ENCODE measurements around the gene XRCC4. TPM values are rescaled to one million over a fixed set of nuclear protein-coding genes. Genes with fewer than 3 reads are reported as not detected.
"Not testable (repeated sequence)": the region's sequence is repeated elsewhere in the genome, so short reads cannot be mapped to it uniquely, and the experiment has no call there.

The XRCC4 gene
- total RNA-seq, 1 experiment from 2014 or later, result 13.8 TPM

- Histone ChIP-seq H3K36me3 (ENCODE audit: low read depth, low read length) (peaks cover 22% of the 10 kb centered on the region), H3K4me3 (ENCODE audit: low read length) (no peak overlapping the region), H2AFZ (ENCODE audit: low read length) (no peak overlapping the region), H3K9ac (ENCODE audit: low read length) (no peak overlapping the region), H3K9me3 (ENCODE audit: low read length) (no peaks in the 10 kb centered on the region), H3K4me2 (ENCODE audit: low read length) (no peak overlapping the region), H3K9me2 (replicated peaks; ENCODE audit: low read length) (no peaks in the 10 kb centered on the region), H3K27ac (ENCODE audit: low read length) (no peak overlapping the region), H4K20me1 (ENCODE audit: low read length) (peaks cover 29% of the 10 kb centered on the region), H3K4me1 (ENCODE audit: insufficient read depth, low read length) (no peaks in the 10 kb centered on the region), H3F3A (ENCODE audit: low read length, unreplicated experiment) (no peaks in the 10 kb centered on the region), H3K79me2 (ENCODE audit: low read length) (peaks cover 98% of the 10 kb centered on the region), H3K27me3 (ENCODE audit: low read length) (no peaks in the 10 kb centered on the region)
- BruUV-seq (replicated peaks), result no TSS peak
- intact Hi-C loops (cut with micrococcal nuclease), result no loop called here
- TF ChIP-seq CTCF (conservative IDR thresholded peaks at IDR 0.05; ENCODE audit: low read depth, low read length) (no peak), EZH2 (IDR thresholded peaks at IDR 0.05; ENCODE audit: low read length, unreplicated experiment) (no peak), EZH2phosphoT487 (IDR thresholded peaks at IDR 0.05; ENCODE audit: borderline replicate concordance, low read length) (no peak)
- ATAC-seq, result no peak
- CTCF ChIA-PET, result interaction anchor here (0.6 kb wide), 1 partner anchor 702 kb away, joined by 4 read pairs; no protein-coding TSS in a partner anchor
- DNase-seq, result no peak
- POLR2A ChIA-PET (ENCODE audit: unreplicated experiment), result no interaction called here
Observed at GRCh38 chr5:83066548-83067110, 10.7 kb upstream of the XRCC4 start.

- POLR2A ChIA-PET (ENCODE audit: unreplicated experiment); H3K9me3 ChIP-seq (ENCODE audit: low read length); H3F3A ChIP-seq (ENCODE audit: low read length, unreplicated experiment); H3K9me2 ChIP-seq (replicated peaks; ENCODE audit: low read length); DNase-seq; H2AFZ ChIP-seq (ENCODE audit: low read length); H3K27ac ChIP-seq (ENCODE audit: low read length); H3K27me3 ChIP-seq (ENCODE audit: low read length); intact Hi-C loops (cut with micrococcal nuclease); H3K4me1 ChIP-seq (ENCODE audit: insufficient read depth, low read length); H3K4me3 ChIP-seq (ENCODE audit: low read length); H3K9ac ChIP-seq (ENCODE audit: low read length); CTCF ChIA-PET; BruUV-seq (replicated peaks); ATAC-seq; H3K4me2 ChIP-seq (ENCODE audit: low read length): not testable (repeated sequence)
- Histone ChIP-seq H3K79me2 (ENCODE audit: low read length) (peaks cover 98% of the 10 kb centered on the region), H3K36me3 (ENCODE audit: low read depth, low read length) (peaks cover 17% of the 10 kb centered on the region), H4K20me1 (ENCODE audit: low read length) (peaks cover 36% of the 10 kb centered on the region)
Observed at GRCh38 chr5:83067377-83067776, 10.0 kb upstream of the XRCC4 start.

- POLR2A ChIA-PET (ENCODE audit: unreplicated experiment), result no interaction called here
- Histone ChIP-seq H3K9ac (ENCODE audit: low read length) (no peak overlapping the region), H2AFZ (ENCODE audit: low read length) (no peak overlapping the region), H3K9me2 (replicated peaks; ENCODE audit: low read length) (no peaks in the 10 kb centered on the region), H3F3A (ENCODE audit: low read length, unreplicated experiment) (no peaks in the 10 kb centered on the region), H3K4me1 (ENCODE audit: insufficient read depth, low read length) (no peaks in the 10 kb centered on the region), H3K27me3 (ENCODE audit: low read length) (no peaks in the 10 kb centered on the region), H3K4me3 (ENCODE audit: low read length) (no peak overlapping the region), H3K27ac (ENCODE audit: low read length) (no peak overlapping the region), H4K20me1 (ENCODE audit: low read length) (peaks cover 48% of the 10 kb centered on the region), H3K79me2 (ENCODE audit: low read length) (peaks cover 100% of the 10 kb centered on the region), H3K9me3 (ENCODE audit: low read length) (no peaks in the 10 kb centered on the region), H3K36me3 (ENCODE audit: low read depth, low read length) (peaks cover 18% of the 10 kb centered on the region), H3K4me2 (ENCODE audit: low read length) (no peak overlapping the region)
- ATAC-seq (no peak), DNase-seq (no peak)
- TF ChIP-seq EZH2 (IDR thresholded peaks at IDR 0.05; ENCODE audit: low read length, unreplicated experiment) (no peak), EZH2phosphoT487 (IDR thresholded peaks at IDR 0.05; ENCODE audit: borderline replicate concordance, low read length) (no peak), CTCF (conservative IDR thresholded peaks at IDR 0.05; ENCODE audit: low read depth, low read length) (no peak)
- no TSS peak for BruUV-seq (replicated peaks)
- intact Hi-C loops (cut with micrococcal nuclease), result no loop called here
- CTCF ChIA-PET, result no interaction called here
Observed at GRCh38 chr5:83069096-83069799, 8.1 kb upstream of the XRCC4 start.
